ENCODE data around the gene CCDC68. TPM values are rescaled to one million over a fixed set of nuclear protein-coding genes. Genes with fewer than 3 reads are reported as not detected.

Gene CCDC68
- total RNA-seq, 1 donor from 2014 or later = not detected

GRCh38 chr18:55000529-55000928 is 41.3 kb upstream of the CCDC68 start:
- H3K27me3 Mint-ChIP-seq (ENCODE audit: unreplicated experiment) = peaks cover 2% of the 10 kb centered on the region
- no peaks in the 10 kb centered on the region for H3K9me3 Mint-ChIP-seq (ENCODE audit: unreplicated experiment)
- H3K36me3 Mint-ChIP-seq (ENCODE audit: unreplicated experiment) = no peaks in the 10 kb centered on the region
- DNase-seq = no peak
- no peaks in the 10 kb centered on the region for H3K4me1 Mint-ChIP-seq (ENCODE audit: low read depth, unreplicated experiment)
- no peak overlapping the region for H3K27ac Mint-ChIP-seq (ENCODE audit: unreplicated experiment)
- no peak for TF ChIP-seq CTCF (IDR thresholded peaks at IDR 0.05; ENCODE audit: partially characterized antibody, unreplicated experiment)
- no peak overlapping the region for H3K4me3 Mint-ChIP-seq (ENCODE audit: unreplicated experiment)

- Mint-ChIP-seq H3K36me3 (ENCODE audit: unreplicated experiment) (no peaks in the 10 kb centered on the region), H3K4me3 (ENCODE audit: unreplicated experiment) (no peak overlapping the region), H3K27ac (ENCODE audit: unreplicated experiment) (no peak overlapping the region), H3K27me3 (ENCODE audit: unreplicated experiment) (peaks cover 2% of the 10 kb centered on the region), H3K4me1 (ENCODE audit: low read depth, unreplicated experiment) (no peaks in the 10 kb centered on the region), H3K9me3 (ENCODE audit: unreplicated experiment) (no peaks in the 10 kb centered on the region)
- TF ChIP-seq CTCF (IDR thresholded peaks at IDR 0.05; ENCODE audit: partially characterized antibody, unreplicated experiment) = no peak
- no peak for DNase-seq
Measured at GRCh38 chr18:54999016-54999415, 39.8 kb upstream of the CCDC68 start.

GRCh38 chr18:54995421-54996143 is 36.3 kb upstream of the CCDC68 start:
- no peaks in the 10 kb centered on the region for H3K36me3 Mint-ChIP-seq (ENCODE audit: unreplicated experiment)

GRCh38 chr18:54991981-54992380 is 32.7 kb upstream of the CCDC68 start:
- Mint-ChIP-seq H3K4me1 (ENCODE audit: low read depth, unreplicated experiment) (no peaks in the 10 kb centered on the region), H3K4me3 (ENCODE audit: unreplicated experiment) (no peak overlapping the region), H3K27ac (ENCODE audit: unreplicated experiment) (no peak overlapping the region), H3K9me3 (ENCODE audit: unreplicated experiment) (no peaks in the 10 kb centered on the region), H3K27me3 (ENCODE audit: unreplicated experiment) (no peaks in the 10 kb centered on the region), H3K36me3 (ENCODE audit: unreplicated experiment) (no peaks in the 10 kb centered on the region)
- DNase-seq = no peak
- TF ChIP-seq CTCF (IDR thresholded peaks at IDR 0.05; ENCODE audit: partially characterized antibody, unreplicated experiment) = no peak

More at GRCh38 chr18:54995421-54996143, 36.3 kb upstream of the CCDC68 start:
- Mint-ChIP-seq H3K27me3 (ENCODE audit: unreplicated experiment) (peaks cover 2% of the 10 kb centered on the region), H3K27ac (ENCODE audit: unreplicated experiment) (no peak overlapping the region), H3K4me3 (ENCODE audit: unreplicated experiment) (no peak overlapping the region), H3K9me3 (ENCODE audit: unreplicated experiment) (no peaks in the 10 kb centered on the region), H3K4me1 (ENCODE audit: low read depth, unreplicated experiment) (no peaks in the 10 kb centered on the region)
- TF ChIP-seq CTCF (IDR thresholded peaks at IDR 0.05; ENCODE audit: partially characterized antibody, unreplicated experiment) = no peak
- DNase-seq = no peak

- no peak overlapping the region for H3K27ac Mint-ChIP-seq (ENCODE audit: unreplicated experiment)
- peaks cover 2% of the 10 kb centered on the region for H3K9me3 Mint-ChIP-seq (ENCODE audit: unreplicated experiment)
- TF ChIP-seq CTCF (IDR thresholded peaks at IDR 0.05; ENCODE audit: partially characterized antibody, unreplicated experiment) = no peak
- DNase-seq = no peak
- no peaks in the 10 kb centered on the region for H3K4me1 Mint-ChIP-seq (ENCODE audit: low read depth, unreplicated experiment)
- no peak overlapping the region for H3K4me3 Mint-ChIP-seq (ENCODE audit: unreplicated experiment)
- H3K36me3 Mint-ChIP-seq (ENCODE audit: unreplicated experiment) = no peaks in the 10 kb centered on the region
- H3K27me3 Mint-ChIP-seq (ENCODE audit: unreplicated experiment) = no peaks in the 10 kb centered on the region
Measured at GRCh38 chr18:54984908-54985307, 25.6 kb upstream of the CCDC68 start.
